ENCODE data around the gene ADCY3.

DNA sequence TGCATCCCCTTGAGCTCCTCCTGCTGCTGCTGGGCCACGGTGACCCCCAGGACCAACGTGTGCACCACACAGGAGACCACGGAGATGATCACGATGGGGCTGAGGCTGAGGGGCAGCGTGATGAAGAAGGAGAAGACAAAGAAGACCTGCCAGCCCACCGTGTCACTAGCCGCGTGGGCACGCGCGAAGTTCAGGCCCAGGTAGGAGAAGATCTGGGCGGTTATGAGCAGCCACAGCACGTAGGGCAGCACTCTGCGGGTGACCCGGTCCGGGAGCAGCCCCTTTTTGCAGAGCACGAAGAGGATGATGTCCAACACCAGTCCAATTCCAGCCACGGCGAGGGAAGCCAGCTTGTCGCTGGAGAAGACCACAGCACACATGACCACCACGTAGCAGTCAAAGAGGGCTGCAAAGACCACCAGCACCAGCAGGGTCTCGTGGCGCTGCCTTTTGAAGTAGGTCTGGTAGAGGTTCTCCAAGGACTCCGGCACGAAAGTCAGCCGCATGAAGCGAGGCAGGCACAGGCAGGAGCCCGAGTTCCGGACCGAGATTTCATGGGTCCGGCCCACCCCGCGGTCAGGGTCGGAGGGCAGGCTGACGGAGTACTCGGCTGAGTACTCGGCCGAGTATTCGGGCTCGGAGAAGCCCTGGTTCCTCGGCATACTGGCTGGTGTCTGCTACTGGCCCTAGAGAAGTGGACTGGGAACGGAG is 1.6 kb downstream of the ADCY3 start:
- TF ChIP-seq, protein P1, sequence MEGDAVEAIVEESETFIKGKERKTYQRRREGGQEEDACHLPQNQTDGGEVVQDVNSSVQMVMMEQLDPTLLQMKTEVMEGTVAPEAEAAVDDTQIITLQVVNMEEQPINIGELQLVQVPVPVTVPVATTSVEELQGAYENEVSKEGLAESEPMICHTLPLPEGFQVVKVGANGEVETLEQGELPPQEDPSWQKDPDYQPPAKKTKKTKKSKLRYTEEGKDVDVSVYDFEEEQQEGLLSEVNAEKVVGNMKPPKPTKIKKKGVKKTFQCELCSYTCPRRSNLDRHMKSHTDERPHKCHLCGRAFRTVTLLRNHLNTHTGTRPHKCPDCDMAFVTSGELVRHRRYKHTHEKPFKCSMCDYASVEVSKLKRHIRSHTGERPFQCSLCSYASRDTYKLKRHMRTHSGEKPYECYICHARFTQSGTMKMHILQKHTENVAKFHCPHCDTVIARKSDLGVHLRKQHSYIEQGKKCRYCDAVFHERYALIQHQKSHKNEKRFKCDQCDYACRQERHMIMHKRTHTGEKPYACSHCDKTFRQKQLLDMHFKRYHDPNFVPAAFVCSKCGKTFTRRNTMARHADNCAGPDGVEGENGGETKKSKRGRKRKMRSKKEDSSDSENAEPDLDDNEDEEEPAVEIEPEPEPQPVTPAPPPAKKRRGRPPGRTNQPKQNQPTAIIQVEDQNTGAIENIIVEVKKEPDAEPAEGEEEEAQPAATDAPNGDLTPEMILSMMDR (IDR thresholded peaks at IDR 0.05; ENCODE audit: low read length): no peak
- TF ChIP-seq EZH2 (IDR thresholded peaks at IDR 0.05; ENCODE audit: borderline replicate concordance, low read length): no peak

All from OCI-LY1 (cell line).